HCT116 (cell line): Measurements from ENCODE around the gene NR2F1-AS1. TPM values are rescaled to one million over a fixed set of nuclear protein-coding genes. Genes with fewer than 3 reads are reported as not detected.

Experiments used
- ATAC-seq: fragments of 200-7000 bp; cut with Tn5 transposase; 2 replicates; pipeline ENCODE4 v1.9.1; 2020; ENCODE audit warnings: mild to moderate bottlenecking, moderate library complexity
- BruUV-seq: library from RNA; stranded (reverse); fragments of 400-500 nt; replicated peaks from 2 replicates; lab custom pipeline; 2021; lab: Mats Ljungman, UMichigan
- CTCF ChIA-PET: fragments of 300-600 bp; sonication (Branson Sonifier 250); formaldehyde crosslinking; loops from one replicate; lab custom pipeline; 2021; ENCODE audit warnings: antibody characterized with exemption; lab: Charles Lee
- POLR2A ChIA-PET: fragments of 300-600, 350-600 bp; sonication (Branson Sonifier 250); formaldehyde crosslinking; loops from one replicate; lab custom pipeline; 2021; ENCODE audit warnings: antibody characterized with exemption; lab: Charles Lee
- RAD21 ChIA-PET, 2 experiments: fragments of 300-600 bp; sonication (Branson Sonifier 250); formaldehyde crosslinking; loops; one replicate each; lab custom pipeline; 2023; ENCODE audit warnings: low total read pairs in 2 of 2; ENCODE audit not compliant: uncharacterized antibody in 2 of 2, unreplicated experiment in 2 of 2, low non-redundant PET in 1 of 2; lab: Charles Lee
- DNase-seq: peaks from one replicate; pipeline ENCODE4 v3.0.0-alpha.2; 2010; ENCODE audit warnings: low read depth, low spot score
- H2AFZ ChIP-seq: fragments of 200-600 bp; shearing (Covaris generic), sonication (generic); 2 replicates; pipeline ENCODE4 v1.6.1; 2017; ENCODE audit warnings: low read depth, mixed run types, mixed read lengths, antibody characterized with exemption, low read length; ENCODE audit not compliant: poor library complexity, severe bottlenecking
- H3K27ac ChIP-seq: 2 replicates; pipeline ENCODE4 v1.5.1; 2012; ENCODE audit warnings: low read depth, low read length
- H3K27me3 ChIP-seq: fragments of 200-600 bp; sonication (generic); 2 replicates; pipeline ENCODE4 v1.6.1; 2016; ENCODE audit warnings: mixed run types, low read length, mixed read lengths; ENCODE audit not compliant: insufficient read depth
- H3K36me3 ChIP-seq, 2 experiments: fragments of 200-500 bp in 1 of 2; fragments of 200-600 bp in 1 of 2; sonication (Bioruptor generic) in 1 of 2; sonication (generic) in 1 of 2; 2 replicates each; pipeline versions ENCODE4 v1.5.1 to v1.6.1; 2014 to 2016; ENCODE audit warnings: low read length in 2 of 2, inconsistent platforms in 1 of 2, mixed read lengths in 1 of 2, mixed run types in 1 of 2; ENCODE audit not compliant: insufficient read depth in 2 of 2, control insufficient read depth in 1 of 2
- H3K4me1 ChIP-seq, 2 experiments: fragments of 200-600 bp in 1 of 2; sonication (generic) in 1 of 2; 2 replicates each; pipeline versions ENCODE4 v1.5.1 to v1.6.1; 2012 to 2017; ENCODE audit warnings: low read length in 2 of 2, inconsistent platforms in 1 of 2, mild to moderate bottlenecking in 1 of 2, mixed read lengths in 1 of 2, mixed run types in 1 of 2, moderate library complexity in 1 of 2; ENCODE audit not compliant: insufficient read depth in 2 of 2, control insufficient read depth in 1 of 2
- H3K4me2 ChIP-seq: fragments of 200-600 bp; sonication (generic); 2 replicates; pipeline ENCODE4 v1.6.1; 2017; ENCODE audit warnings: mixed run types, low read length, mixed read lengths
- H3K4me3 ChIP-seq, 2 experiments: fragments of 200-600 bp in 1 of 2; sonication (generic) in 1 of 2; replicated peaks in 1 of 2; 2 replicates each; pipeline ENCODE4 v1.5.1; 2011 to 2016; ENCODE audit warnings: low read length in 2 of 2, control low read depth in 1 of 2, low read depth in 1 of 2, mild to moderate bottlenecking in 1 of 2, mixed read lengths in 1 of 2, mixed run types in 1 of 2
- H3K79me2 ChIP-seq: fragments of 200-600 bp; sonication (generic); 2 replicates; pipeline ENCODE4 v1.6.1; 2017; ENCODE audit warnings: mild to moderate bottlenecking, mixed run types, low read length, moderate library complexity, mixed read lengths; ENCODE audit not compliant: insufficient read depth
- H3K9ac ChIP-seq: fragments of 200-600 bp; sonication (generic); 2 replicates; pipeline ENCODE4 v1.6.1; 2016; ENCODE audit warnings: low read length, mixed read lengths
- H3K9me2 ChIP-seq: fragments of 200-600 bp; sonication (generic), shearing (Covaris generic); 2 replicates; pipeline ENCODE4 v1.6.1; 2017; ENCODE audit warnings: mixed run types, mild to moderate bottlenecking, moderate library complexity; ENCODE audit not compliant: insufficient read depth
- H3K9me3 ChIP-seq, 2 experiments: fragments of 200-500 bp in 1 of 2; fragments of 200-600 bp in 1 of 2; sonication (Bioruptor generic) in 1 of 2; sonication (generic) in 1 of 2; 2 replicates each; pipeline ENCODE4 v1.6.1; 2014 to 2017; ENCODE audit warnings: low read length in 2 of 2, mixed read lengths in 2 of 2, inconsistent platforms in 1 of 2, low read depth in 1 of 2, mild to moderate bottlenecking in 1 of 2, mixed run types in 1 of 2, moderate library complexity in 1 of 2; ENCODE audit not compliant: control insufficient read depth in 1 of 2, insufficient read depth in 1 of 2
- H4K20me1 ChIP-seq: fragments of 200-600 bp; sonication (generic), shearing (Covaris generic); 2 replicates; pipeline ENCODE4 v1.6.1; 2017; ENCODE audit warnings: mixed run types, mild to moderate bottlenecking, moderate library complexity; ENCODE audit not compliant: insufficient read depth
- CBX3 ChIP-seq: IDR thresholded peaks from 2 replicates; pipeline ENCODE4 v1.6.1; 2012; ENCODE audit warnings: low read depth
- CEBPB ChIP-seq: IDR thresholded peaks from 2 replicates; pipeline ENCODE4 v1.6.1; 2012; ENCODE audit warnings: low read depth
- ELF1 ChIP-seq: IDR thresholded peaks from 2 replicates; pipeline ENCODE4 v1.6.1; 2012; ENCODE audit warnings: low read depth, borderline replicate concordance
- EZH2phosphoT487 ChIP-seq: fragments of 200-600 bp; IDR thresholded peaks from 2 replicates; pipeline ENCODE4 v1.6.1; 2018; ENCODE audit warnings: antibody characterized with exemption, borderline replicate concordance
- JUND ChIP-seq: IDR thresholded peaks from 2 replicates; pipeline ENCODE4 v1.6.1; 2012
- REST ChIP-seq: IDR thresholded peaks from 2 replicates; pipeline ENCODE4 v1.6.1; 2012; ENCODE audit warnings: low read depth
- SRF ChIP-seq: IDR thresholded peaks from 2 replicates; pipeline ENCODE4 v1.6.1; 2012; ENCODE audit warnings: low read depth
- TCF7L2 ChIP-seq: IDR thresholded peaks from 2 replicates; pipeline ENCODE4 v1.7.0; 2011; ENCODE audit warnings: borderline replicate concordance, inconsistent platforms; ENCODE audit not compliant: insufficient read depth, insufficient read length; ENCODE audit errors: extremely low read depth
- intact Hi-C: fragments of 100-400 bp; cut with micrococcal nuclease; formaldehyde crosslinking; loops from 2 replicates; pipeline ENCODE4 v1.10.0; 2022
- total RNA-seq: library from RNA; stranded (reverse); gene quantifications from one replicate; pipeline ENCODE4 v1.2.1, GENCODE V29; 2021; ENCODE audit not compliant: unreplicated experiment
- TF ChIP-seq, protein P1 (sequence below): IDR thresholded peaks from 2 replicates; pipeline ENCODE4 v1.6.1; 2012

The NR2F1-AS1 gene
- total RNA-seq, 1 experiment from 2014 or later: 20.1 TPM

DNA sequence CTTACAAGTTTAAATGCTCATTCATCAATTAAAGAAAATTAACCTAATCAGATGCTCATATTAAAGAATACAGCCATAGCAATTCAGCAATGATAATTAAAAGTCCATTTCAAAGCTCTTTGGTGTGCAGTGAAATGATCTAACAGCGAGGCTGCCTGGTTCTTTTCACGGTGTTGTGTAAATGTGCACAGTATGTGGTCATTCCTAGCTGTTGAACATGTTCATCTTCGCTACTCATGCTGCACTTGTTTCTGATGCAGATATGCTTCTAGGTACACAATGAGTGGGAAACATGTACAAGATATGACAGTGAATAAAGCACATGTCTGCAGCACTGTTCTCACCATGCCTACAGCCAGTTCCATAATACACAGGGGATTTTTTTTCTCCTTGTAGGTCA, 163.5 kb downstream of the NR2F1-AS1 start:
- H4K20me1 ChIP-seq: no peaks in the 10 kb centered on the region
- no peaks in the 10 kb centered on the region for H3K36me3 ChIP-seq
- ChIA-PET POLR2A (no interaction called here), CTCF (no interaction called here), RAD21 (no interaction called here)
- DNase-seq (no peak), ATAC-seq (no peak)
- H3K9me2 ChIP-seq: no peaks in the 10 kb centered on the region
- TF ChIP-seq TCF7L2 (no peak), SRF (no peak), ELF1 (no peak), CEBPB (no peak), REST (no peak), JUND (no peak), EZH2phosphoT487 (no peak), CBX3 (no peak)
- TF ChIP-seq, protein P1, sequence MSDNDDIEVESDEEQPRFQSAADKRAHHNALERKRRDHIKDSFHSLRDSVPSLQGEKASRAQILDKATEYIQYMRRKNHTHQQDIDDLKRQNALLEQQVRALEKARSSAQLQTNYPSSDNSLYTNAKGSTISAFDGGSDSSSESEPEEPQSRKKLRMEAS: no peak
- H2AFZ ChIP-seq: no peak overlapping the region
- H3K79me2 ChIP-seq: no peaks in the 10 kb centered on the region
- H3K4me3 ChIP-seq: no peak overlapping the region
- H3K27me3 ChIP-seq: no peaks in the 10 kb centered on the region
- intact Hi-C loops: no loop called here
- H3K9ac ChIP-seq: no peak overlapping the region
- no peak overlapping the region for H3K4me2 ChIP-seq
- no peaks in the 10 kb centered on the region for H3K9me3 ChIP-seq
- H3K4me1 ChIP-seq: peaks cover 0 to 5% of the 10 kb centered on the region in 2 experiments; a peak in 1 of 4 replicates
- no TSS peak for BruUV-seq
- no peak overlapping the region for H3K27ac ChIP-seq
